HL-60 (cell line): ENCODE results near the gene CDH7.

Experiments used
- DNase-seq, 2 experiments: peaks; one replicate each; pipeline ENCODE4 v3.0.0-alpha.2; 2010 to 2020; ENCODE audit warnings: low read depth in 1 of 2, low spot score in 1 of 2
- H3K27ac ChIP-seq: fragments of 250-450 bp; sonication (Bioruptor Pico); replicated peaks from 2 replicates; pipeline ENCODE4 v1.5.1; 2020; ENCODE audit warnings: mild to moderate bottlenecking, moderate library complexity
- H3K27me3 ChIP-seq: fragments of 250-450 bp; sonication (Bioruptor Pico); 2 replicates; pipeline ENCODE4 v1.5.1; 2021; ENCODE audit warnings: mild to moderate bottlenecking, moderate library complexity; ENCODE audit not compliant: insufficient read depth, poor library complexity, severe bottlenecking
- H3K4me3 ChIP-seq: replicated peaks from 2 replicates; pipeline ENCODE4 v1.5.1; 2011; ENCODE audit warnings: mild to moderate bottlenecking, control low read depth, low read length; ENCODE audit not compliant: insufficient read depth
- CTCF ChIP-seq: IDR thresholded peaks from one replicate; pipeline ENCODE4 v1.5.1; 2011; ENCODE audit warnings: low read length, control low read depth, inconsistent platforms; ENCODE audit not compliant: insufficient read depth
- GABPA ChIP-seq: IDR thresholded peaks from 2 replicates; pipeline ENCODE4 v1.6.1; 2012; ENCODE audit warnings: low read depth
- POLR2AphosphoS5 ChIP-seq: IDR thresholded peaks from 2 replicates; pipeline ENCODE4 v1.6.1; 2012; ENCODE audit warnings: low read depth
- REST ChIP-seq: IDR thresholded peaks from 2 replicates; pipeline ENCODE4 v1.6.1; 2012; ENCODE audit warnings: low read depth; ENCODE audit not compliant: insufficient replicate concordance
- SPI1 ChIP-seq: IDR thresholded peaks from 2 replicates; pipeline ENCODE4 v1.6.1; 2012; ENCODE audit warnings: low read depth, mild to moderate bottlenecking, borderline replicate concordance

The CDH7 gene

GRCh38 chr18:65762556-65762955, 11.7 kb downstream of the CDH7 start:
- no peak for DNase-seq
- H3K27ac ChIP-seq = no peak overlapping the region
- no peaks in the 10 kb centered on the region for H3K27me3 ChIP-seq
- H3K4me3 ChIP-seq = no peak overlapping the region
- TF ChIP-seq GABPA (no peak), SPI1 (no peak), CTCF (no peak), POLR2AphosphoS5 (no peak), REST (no peak)

- Histone ChIP-seq H3K27me3 (no peaks in the 10 kb centered on the region), H3K4me3 (no peak overlapping the region), H3K27ac (no peak overlapping the region)
- TF ChIP-seq REST (no peak), CTCF (no peak), SPI1 (no peak), POLR2AphosphoS5 (no peak), GABPA (no peak)
- no peak for DNase-seq
Measured at GRCh38 chr18:65767406-65767805, 16.6 kb downstream of the CDH7 start.

GRCh38 chr18:65768120-65768778, 17.4 kb downstream of the CDH7 start:
- Histone ChIP-seq H3K27ac (no peak overlapping the region), H3K27me3 (no peaks in the 10 kb centered on the region), H3K4me3 (no peak overlapping the region)
- TF ChIP-seq REST = no peak
- TF ChIP-seq CTCF = no peak
- TF ChIP-seq SPI1 = no peak
- no peak for TF ChIP-seq POLR2AphosphoS5
- TF ChIP-seq GABPA = no peak
- no peak for DNase-seq
